Activated CD8-positive, alpha-beta memory T cell treated with anti-CD3 and anti-CD28 coated beads, Interleukin-2, amount 50 U/mL, for 1 hour (primary cell): ENCODE measurements around the gene ZNF646.
A peak's percentile ranks its signal among the peaks of the same experiment; 100 is the strongest.
"Not testable (repeated sequence)": the region's sequence is repeated elsewhere in the genome, so short reads cannot be mapped to it uniquely, and the experiment has no call there.

Experiments used
- DNase-seq: peaks from one replicate; pipeline ENCODE4 v3.0.0-alpha.2; 2020; ENCODE audit errors: extremely low read depth

The ZNF646 gene

GRCh38 chr16:31083981-31084380 is 9.8 kb downstream of the ZNF646 start:
- DNase-seq, result no peak

- DNase-seq, result no peak
Observed at GRCh38 chr16:31084584-31085302, 10.5 kb downstream of the ZNF646 start.

DNA sequence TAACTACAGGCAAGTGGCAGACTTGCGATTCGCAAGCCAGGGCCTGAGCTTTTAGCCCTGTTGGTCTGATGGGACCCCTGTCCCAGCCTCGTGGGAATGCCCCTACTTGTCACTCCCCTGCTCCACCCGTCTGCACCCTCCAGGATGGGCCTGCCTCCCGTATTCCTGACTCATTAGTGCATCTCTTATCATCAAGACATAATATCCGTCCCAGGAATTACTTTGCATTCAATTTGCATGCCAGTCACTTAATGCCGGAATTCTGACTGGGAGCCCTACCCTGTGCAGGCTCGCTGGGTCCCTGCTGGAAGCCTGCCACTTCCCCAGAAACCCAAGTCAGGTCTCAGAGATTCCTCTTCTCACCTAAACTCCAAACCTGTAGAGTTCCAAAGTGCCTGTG is 11.2 kb downstream of the ZNF646 start:
- no peak for DNase-seq

GRCh38 chr16:31085873-31086628 is 11.8 kb downstream of the ZNF646 start:
- no peak for DNase-seq

- DNase-seq, result no peak
Observed at GRCh38 chr16:31086629-31086906, 12.3 kb downstream of the ZNF646 start.

- no peak for DNase-seq
Observed at GRCh38 chr16:31087481-31087880, 13.3 kb downstream of the ZNF646 start.

- no peak for DNase-seq
Observed at GRCh38 chr16:31087971-31088370, 13.7 kb downstream of the ZNF646 start.

GRCh38 chr16:31088459-31089183 is 14.4 kb downstream of the ZNF646 start, which contains the start of gene PRSS53:
TSS of gene PRSS53 (minus strand) at chr16:31088943. CDS start at chr16:31088809, 134 bp downstream.
- DNase-seq, result no peak

GRCh38 chr16:31089199-31089598 is 15.0 kb downstream of the ZNF646 start:
- no peak for DNase-seq

DNA sequence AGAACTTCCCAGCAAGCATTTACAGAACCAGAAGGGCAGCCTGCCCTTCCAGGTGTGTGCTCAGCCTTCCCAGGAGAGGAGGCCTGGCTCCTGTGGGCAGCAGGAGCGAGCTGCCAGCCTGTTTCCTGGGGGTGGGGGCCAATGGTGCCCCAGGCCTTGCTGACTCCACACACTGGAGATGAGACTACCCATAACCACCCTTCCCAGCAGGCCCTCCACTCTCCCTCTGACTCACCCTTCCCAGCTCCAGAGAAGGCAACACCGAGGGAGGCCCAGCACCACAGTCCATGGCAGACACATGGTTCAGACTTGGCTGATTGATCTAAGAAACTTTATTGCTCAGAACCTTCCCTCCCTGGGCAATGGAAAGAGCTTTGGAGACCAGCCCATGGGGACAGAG is 16.3 kb downstream of the ZNF646 start:
- DNase-seq, result no peak

DNA sequence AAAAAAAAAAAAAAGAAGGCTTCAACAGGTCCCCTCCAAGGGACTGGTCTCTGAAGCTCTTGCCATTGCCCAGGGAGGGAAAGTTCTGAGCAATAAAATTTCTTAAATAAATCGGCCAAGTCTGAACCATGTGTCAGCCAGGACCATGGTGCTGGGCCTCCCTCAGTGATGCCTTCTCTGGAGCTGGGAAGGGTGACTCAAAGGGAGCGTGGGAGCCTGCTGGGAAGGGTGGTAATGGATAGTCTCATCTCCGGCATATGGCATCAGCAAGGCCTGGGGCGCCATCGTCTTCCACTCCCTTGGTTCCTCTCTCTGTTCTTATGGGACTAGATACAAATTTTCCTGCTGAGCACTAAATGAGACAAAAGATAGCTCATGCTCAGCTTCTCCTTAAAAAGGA is 18.1 kb downstream of the ZNF646 start:
- DNase-seq, result no peak

DNA sequence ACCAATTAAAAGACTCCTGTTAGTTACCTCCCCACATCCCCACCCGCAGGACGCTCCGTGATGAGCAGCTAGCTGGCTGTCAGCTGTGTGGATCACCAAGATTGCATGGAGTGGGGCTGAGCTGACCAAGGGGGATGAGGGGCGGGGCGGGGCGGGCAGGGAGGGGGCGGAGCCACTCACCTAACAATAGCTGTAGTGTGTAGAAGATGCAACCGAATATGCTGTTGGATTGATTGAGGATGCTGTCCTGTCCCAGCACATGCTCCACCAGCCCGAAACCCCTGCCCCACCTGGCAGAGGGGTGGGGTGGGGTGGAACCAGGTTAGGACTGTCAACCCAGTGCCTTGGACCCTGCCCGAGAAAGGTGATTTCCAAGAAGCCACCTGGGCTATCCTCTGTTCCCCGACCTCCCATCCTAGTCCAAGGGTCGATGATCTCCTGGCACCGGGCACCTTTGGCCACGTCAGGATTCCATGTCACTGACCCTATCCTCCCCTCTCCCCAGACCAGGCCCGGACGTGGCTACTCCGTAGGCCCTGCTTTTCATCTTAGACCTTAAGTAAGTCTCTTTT is 19.0 kb downstream of the ZNF646 start:
- DNase-seq, result no peak

GRCh38 chr16:31094088-31094423 is 19.8 kb downstream of the ZNF646 start:
- DNase-seq, result no peak

DNA sequence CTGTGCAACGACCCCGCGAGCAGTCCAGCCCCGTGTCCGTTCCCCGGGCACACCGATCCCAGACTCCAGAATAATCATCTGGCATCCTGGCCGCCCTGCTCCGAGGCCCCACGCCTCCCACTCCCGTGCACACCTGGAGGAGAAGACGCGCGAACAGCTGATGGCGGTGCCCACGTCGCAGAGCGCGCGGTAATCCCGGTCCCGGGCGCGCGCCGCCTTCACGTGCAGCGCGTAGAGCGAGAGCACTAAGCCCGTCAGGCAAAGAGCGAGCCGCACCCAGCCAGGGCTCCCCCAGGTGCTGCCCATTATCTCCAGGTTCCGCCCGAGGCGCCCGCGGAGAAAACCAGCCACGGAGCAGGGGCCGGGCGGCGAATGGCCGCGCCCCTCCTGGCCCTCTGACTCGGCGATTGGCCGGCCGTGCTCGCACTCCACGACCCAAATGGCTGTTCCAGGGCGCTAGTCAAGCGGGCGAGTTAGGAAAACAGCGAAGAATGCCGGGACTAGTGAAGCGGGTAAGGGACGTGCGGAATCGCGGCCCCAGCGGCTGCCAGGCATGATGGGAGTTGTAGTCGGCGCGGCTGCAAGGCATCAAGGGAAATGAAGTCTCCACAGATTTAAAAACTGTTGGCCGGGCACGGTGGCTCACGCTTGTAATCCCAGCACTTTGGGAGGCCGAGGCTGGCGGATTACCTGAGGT is 20.4 kb downstream of the ZNF646 start, which contains the start of gene VKORC1:
VKORC1 (minus strand) TSS at position 374 of the 697 bp plus-strand sequence; CDS start at position 306, 68 bp downstream.
- DNase-seq, result peak; percentile 74

- DNase-seq, result no peak
Observed at GRCh38 chr16:31099860-31100638, 25.8 kb downstream of the ZNF646 start.

- DNase-seq, result not testable (repeated sequence)
Observed at GRCh38 chr16:31100876-31101641, 26.8 kb downstream of the ZNF646 start.

- DNase-seq, result peak; percentile 31
Observed at GRCh38 chr16:31105677-31106213, 31.5 kb downstream of the ZNF646 start.

DNA sequence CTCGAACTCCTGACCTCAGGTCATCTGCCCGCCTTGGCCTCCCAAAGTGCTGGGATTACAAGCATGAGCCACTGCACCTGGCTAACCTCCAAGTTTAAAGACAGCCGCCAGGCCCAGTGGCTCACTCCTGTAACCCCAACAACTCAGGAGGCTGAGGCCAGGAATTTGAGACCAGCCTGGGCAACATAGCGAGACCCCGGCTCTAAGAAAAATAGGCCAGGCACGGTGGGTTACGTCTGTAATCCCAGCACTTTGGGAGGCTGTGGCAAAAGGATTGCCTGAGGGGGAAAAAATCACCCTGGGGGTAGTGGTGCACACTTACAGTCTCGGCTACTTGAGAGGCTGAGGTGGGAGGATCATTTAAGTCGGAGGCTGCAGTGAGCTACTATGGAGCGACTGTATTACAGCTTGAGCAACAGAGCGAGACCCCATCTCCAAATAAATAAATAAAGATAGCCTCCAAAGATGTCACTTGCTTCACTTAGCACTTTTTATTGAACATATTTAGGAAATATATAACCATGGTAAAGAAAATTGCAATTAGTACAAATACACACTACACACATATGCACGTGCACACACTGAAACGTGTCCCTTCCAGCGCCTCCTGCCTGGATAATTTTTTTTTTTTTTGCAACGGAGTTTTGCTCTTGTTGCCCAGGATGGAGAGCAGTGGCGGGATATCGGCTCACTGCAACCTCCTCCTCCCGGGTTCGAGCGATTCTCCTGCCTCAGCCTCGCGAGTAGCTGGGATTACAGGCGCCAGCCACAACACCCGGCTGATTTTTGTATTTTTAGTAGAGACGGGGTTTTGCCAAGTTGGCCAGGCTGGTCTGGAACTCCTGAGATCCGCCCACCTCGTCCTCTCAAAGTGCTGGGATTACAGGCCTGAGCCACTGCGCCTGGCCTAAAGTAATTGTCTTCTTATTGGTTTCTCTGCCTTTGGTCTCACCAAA is 32.6 kb downstream of the ZNF646 start:
- no peak for DNase-seq

DNA sequence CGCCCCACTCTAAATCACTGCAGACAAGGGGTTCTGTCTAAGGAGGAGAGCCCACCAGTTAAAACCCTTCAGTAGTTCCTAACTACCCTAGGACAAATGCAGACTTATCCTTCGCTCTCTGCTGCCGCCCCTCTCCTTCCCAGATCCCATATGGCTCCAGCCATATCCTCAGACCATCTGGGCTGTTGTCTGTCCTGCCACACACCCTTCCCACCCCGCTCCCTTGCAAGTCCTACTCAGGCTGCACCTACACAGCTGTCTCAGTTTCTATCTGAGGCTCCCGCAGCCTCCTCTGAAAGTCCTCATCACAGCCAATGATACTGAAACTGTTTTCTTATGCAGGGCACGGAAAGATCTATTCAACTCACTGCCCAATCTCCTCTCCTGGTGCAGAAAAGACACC is 33.2 kb downstream of the ZNF646 start:
- DNase-seq, result no peak
